ENCODE results near the gene CLEC11A. TPM values are rescaled to one million over a fixed set of nuclear protein-coding genes. Genes with fewer than 3 reads are reported as not detected.
A peak's percentile ranks its signal among the peaks of the same experiment; 100 is the strongest.

The CLEC11A gene
- total RNA-seq, 6 experiments from 2014 or later = 1.7 to 9.9 (median 5.0) TPM

DNA sequence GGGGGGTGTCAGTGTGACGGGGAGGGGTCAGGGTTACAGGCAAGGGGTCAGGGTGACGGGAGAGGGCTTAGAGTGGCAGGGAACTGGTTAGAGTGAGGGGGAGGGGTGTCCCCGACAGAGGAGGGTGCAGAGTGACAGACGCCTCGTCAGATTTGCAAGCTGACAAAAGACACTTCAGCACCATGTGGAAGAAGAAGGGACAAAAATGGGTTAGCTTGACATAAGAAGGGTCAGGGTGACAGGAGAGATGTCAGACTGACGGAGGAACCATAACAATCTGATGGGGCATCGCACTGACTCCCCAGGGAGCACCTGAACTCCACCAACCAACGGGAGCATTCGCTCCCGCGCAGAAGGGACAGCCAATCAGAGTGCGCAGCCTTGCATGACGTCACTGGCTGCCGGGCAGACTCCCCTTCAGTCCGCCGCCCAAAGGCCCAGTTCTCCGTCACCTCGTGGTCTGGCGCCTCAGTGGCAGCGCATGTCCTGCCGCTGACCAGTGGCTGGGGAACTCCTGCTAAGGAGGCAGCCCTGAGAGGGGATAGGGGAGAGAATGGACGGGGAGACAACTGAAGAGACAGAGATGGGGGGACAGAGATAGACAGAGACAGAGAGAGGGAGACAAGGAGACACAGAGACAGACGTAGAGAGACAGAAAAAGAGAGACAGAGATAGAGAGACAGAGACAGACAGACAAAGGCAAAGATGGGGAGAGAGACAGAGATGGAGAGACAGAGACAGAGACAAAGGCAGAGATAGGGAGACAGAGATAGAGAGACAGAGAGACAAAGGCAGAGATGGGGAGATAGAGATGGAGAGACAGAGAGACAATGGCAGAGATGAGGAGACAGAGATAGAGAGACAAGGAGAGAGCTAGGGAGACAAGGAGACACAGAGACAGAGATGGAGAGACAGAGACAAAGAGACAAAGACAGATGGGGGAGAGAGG lies 43.7 kb upstream of the CLEC11A start:
- no peak for TF ChIP-seq POLR2A (IDR thresholded peaks at IDR 0.05)
- TF ChIP-seq, protein P1, sequence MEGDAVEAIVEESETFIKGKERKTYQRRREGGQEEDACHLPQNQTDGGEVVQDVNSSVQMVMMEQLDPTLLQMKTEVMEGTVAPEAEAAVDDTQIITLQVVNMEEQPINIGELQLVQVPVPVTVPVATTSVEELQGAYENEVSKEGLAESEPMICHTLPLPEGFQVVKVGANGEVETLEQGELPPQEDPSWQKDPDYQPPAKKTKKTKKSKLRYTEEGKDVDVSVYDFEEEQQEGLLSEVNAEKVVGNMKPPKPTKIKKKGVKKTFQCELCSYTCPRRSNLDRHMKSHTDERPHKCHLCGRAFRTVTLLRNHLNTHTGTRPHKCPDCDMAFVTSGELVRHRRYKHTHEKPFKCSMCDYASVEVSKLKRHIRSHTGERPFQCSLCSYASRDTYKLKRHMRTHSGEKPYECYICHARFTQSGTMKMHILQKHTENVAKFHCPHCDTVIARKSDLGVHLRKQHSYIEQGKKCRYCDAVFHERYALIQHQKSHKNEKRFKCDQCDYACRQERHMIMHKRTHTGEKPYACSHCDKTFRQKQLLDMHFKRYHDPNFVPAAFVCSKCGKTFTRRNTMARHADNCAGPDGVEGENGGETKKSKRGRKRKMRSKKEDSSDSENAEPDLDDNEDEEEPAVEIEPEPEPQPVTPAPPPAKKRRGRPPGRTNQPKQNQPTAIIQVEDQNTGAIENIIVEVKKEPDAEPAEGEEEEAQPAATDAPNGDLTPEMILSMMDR (IDR thresholded peaks at IDR 0.05) = no peak
- no peaks in the 10 kb centered on the region for H3K36me3 ChIP-seq
- no peaks in the 10 kb centered on the region for H3K4me1 ChIP-seq
- DNase-seq (peak; percentile 64 to 74 (median 72)), ATAC-seq (peak; percentile 79 to 96 (median 85))
- 14% methylated on average over 14 of the region's 23 CpGs for WGBS (ENCODE audit: insufficient coverage, low coverage, low lambda C conversion rate, missing lambda C conversion rate)
- intact Hi-C loops (cut with DNase I) = no loop called here
- H3K9me3 ChIP-seq = no peaks in the 10 kb centered on the region
- no peak overlapping the region for H3K4me3 ChIP-seq
- H3K27ac ChIP-seq = no peak overlapping the region
- H3K27me3 ChIP-seq = no peaks in the 10 kb centered on the region

DNA sequence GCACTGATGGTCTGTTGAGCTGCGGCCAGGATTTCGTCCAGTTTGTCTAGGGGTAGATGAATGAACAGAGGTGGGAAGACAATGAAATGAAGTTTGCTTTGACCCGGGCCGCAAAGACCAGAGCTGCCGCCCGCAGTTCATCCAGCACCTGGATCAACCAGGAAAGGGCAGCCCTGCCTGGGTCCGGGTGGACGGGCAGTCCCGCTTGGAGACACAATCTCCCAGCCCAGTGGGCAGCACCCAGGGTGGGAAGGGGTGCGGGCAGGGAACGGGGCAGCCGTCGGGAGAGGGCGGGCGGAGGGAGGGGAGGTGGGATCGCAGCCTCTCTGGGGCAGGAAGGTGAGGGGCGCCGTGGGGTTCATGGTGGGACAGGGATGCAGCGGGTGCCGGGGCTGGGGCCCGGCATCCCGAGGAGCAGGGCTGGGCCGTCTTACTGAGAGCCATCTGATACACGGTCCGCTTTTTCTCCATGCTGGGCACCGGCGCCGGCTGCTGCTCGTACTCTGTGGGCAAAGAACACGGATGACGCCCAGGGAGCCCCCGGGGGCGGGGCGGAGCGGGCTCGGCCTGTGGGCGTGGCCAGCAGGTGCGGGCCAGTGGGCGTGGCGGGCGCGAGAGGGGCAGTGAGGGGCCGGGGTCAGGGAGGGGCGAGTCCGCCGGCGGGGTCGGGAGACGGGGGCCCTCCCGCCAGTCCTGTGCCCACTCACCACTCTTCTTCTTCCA lies 36.7 kb upstream of the CLEC11A start:
- Histone ChIP-seq H3K27ac (no peak overlapping the region), H3K27me3 (no peaks in the 10 kb centered on the region), H3K4me3 (no peak overlapping the region), H3K36me3 (no peaks in the 10 kb centered on the region), H3K9me3 (no peaks in the 10 kb centered on the region), H3K4me1 (no peaks in the 10 kb centered on the region)
- WGBS (ENCODE audit: insufficient coverage, low coverage, low lambda C conversion rate, missing lambda C conversion rate) = 0% methylated on average over 6 of the region's 50 CpGs
- ATAC-seq = no peak
- intact Hi-C loops (cut with DNase I) = no loop called here
- TF ChIP-seq, protein P1 (IDR thresholded peaks at IDR 0.05) = no peak
- no peak for TF ChIP-seq POLR2A (IDR thresholded peaks at IDR 0.05)
- no peak for DNase-seq

DNA sequence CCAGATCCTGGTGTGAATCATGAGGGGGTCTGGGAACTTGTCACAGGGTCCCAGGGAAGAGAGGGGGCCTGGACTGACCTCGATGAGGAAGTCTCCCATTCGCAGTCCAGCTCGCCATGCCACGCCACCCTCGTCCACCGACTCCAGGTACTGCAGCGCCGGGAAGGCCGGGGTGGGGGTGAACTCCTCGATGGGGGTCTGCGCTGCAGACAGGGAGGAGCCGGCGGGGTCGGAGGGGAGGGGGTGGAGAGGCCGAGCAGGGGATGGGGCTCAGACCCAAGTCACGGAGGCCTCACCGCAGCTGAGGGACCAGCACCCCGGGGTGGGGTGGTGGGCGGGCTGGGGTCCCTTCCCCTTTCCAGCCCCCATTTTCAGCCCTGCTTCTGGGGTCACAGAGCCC lies 34.4 kb upstream of the CLEC11A start:
- ATAC-seq = no peak
- Histone ChIP-seq H3K27ac (no peak overlapping the region), H3K4me1 (no peaks in the 10 kb centered on the region), H3K9me3 (no peaks in the 10 kb centered on the region), H3K4me3 (no peak overlapping the region), H3K36me3 (no peaks in the 10 kb centered on the region), H3K27me3 (no peaks in the 10 kb centered on the region)
- 35% methylated on average over 9 of the region's 19 CpGs for WGBS (ENCODE audit: insufficient coverage, low coverage, low lambda C conversion rate, missing lambda C conversion rate)
- TF ChIP-seq POLR2A (IDR thresholded peaks at IDR 0.05) = no peak
- TF ChIP-seq, protein P1 (IDR thresholded peaks at IDR 0.05) = no peak
- no peak for DNase-seq
- intact Hi-C loops (cut with DNase I) = no loop called here

DNA sequence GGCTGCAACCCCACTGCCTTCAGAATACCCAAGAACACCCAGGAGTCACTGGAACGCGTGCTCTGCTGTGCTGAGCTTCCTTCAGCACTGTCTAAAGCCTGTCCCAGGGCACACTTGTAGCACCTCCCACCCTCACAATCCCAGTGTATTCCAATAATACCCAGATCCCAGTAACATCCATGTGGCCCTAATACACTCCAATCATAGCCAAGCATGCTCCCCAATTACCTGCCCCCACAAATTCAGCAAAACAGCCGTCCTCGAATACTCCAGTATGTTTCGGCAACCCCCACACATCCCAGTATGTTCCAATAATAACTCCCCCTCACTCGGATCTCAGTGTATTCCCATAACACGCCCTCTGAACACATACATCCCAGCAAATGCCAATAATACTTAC lies 32.7 kb upstream of the CLEC11A start:
- intact Hi-C loops (cut with DNase I) = no loop called here
- peaks cover 0 to 2% of the 10 kb centered on the region in 2 donors for H3K27me3 ChIP-seq
- no peaks in the 10 kb centered on the region for H3K36me3 ChIP-seq
- no peaks in the 10 kb centered on the region for H3K9me3 ChIP-seq
- no peak overlapping the region for H3K27ac ChIP-seq
- DNase-seq (no peak), ATAC-seq (no peak)
- no peak overlapping the region for H3K4me3 ChIP-seq
- no peaks in the 10 kb centered on the region for H3K4me1 ChIP-seq
- 53% methylated on average over 6 of the region's 7 CpGs for WGBS (ENCODE audit: insufficient coverage, low coverage, low lambda C conversion rate, missing lambda C conversion rate)
- TF ChIP-seq, protein P1 (IDR thresholded peaks at IDR 0.05) = no peak
- TF ChIP-seq POLR2A (IDR thresholded peaks at IDR 0.05) = no peak

All from right lobe of liver (tissue), 6 donors.